Tibial nerve (tissue), 4 donors: ENCODE results near the gene CTNNA2.

Experiments
- EP300 ChIP-seq, 2 donors: sonication (generic); formaldehyde crosslinking; IDR thresholded peaks; one replicate each; pipeline ENCODE4 v1.6.1; 2017; ENCODE audit warnings: antibody characterized with exemption in 2 of 2, mild to moderate bottlenecking in 1 of 2
- POLR2A ChIP-seq, 2 donors: fragments of 450-650 bp; IDR thresholded peaks; one replicate each; pipeline ENCODE4 v1.6.1; 2017; ENCODE audit warnings: antibody characterized with exemption in 2 of 2, mild to moderate bottlenecking in 2 of 2, moderate library complexity in 2 of 2
- TF ChIP-seq, protein P1 (sequence below), 5 experiments: fragments of 200-600 bp in 3 of 5; fragments of 450-650 bp in 2 of 5; sonication (generic) in 3 of 5; IDR thresholded peaks; one replicate each; pipeline ENCODE4 v1.5.1; 2016 to 2019; ENCODE audit warnings: antibody characterized with exemption in 5 of 5, mild to moderate bottlenecking in 3 of 5, moderate library complexity in 2 of 5

DNA sequence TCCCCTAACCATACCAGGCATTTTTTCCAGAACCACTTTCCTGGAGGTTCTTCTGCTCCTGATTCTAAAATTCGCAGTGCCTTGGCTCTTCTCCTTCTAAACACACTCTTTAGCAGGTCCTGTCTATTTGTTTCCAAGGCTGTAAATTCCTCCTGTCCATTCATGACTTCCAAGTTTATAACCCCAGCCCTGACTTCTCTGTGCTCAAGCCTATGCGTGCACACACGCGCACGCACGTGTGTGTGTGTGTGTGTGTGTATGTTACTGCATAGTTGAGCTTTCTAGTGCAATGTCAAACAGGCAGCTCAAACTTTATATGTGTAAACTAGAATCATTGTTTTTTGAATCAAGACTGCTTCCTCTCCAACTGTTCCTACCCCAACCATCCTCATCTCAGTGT, 454.0 kb downstream of the CTNNA2 start:
- no peak for TF ChIP-seq POLR2A (IDR thresholded peaks at IDR 0.05)
- TF ChIP-seq, protein P1, sequence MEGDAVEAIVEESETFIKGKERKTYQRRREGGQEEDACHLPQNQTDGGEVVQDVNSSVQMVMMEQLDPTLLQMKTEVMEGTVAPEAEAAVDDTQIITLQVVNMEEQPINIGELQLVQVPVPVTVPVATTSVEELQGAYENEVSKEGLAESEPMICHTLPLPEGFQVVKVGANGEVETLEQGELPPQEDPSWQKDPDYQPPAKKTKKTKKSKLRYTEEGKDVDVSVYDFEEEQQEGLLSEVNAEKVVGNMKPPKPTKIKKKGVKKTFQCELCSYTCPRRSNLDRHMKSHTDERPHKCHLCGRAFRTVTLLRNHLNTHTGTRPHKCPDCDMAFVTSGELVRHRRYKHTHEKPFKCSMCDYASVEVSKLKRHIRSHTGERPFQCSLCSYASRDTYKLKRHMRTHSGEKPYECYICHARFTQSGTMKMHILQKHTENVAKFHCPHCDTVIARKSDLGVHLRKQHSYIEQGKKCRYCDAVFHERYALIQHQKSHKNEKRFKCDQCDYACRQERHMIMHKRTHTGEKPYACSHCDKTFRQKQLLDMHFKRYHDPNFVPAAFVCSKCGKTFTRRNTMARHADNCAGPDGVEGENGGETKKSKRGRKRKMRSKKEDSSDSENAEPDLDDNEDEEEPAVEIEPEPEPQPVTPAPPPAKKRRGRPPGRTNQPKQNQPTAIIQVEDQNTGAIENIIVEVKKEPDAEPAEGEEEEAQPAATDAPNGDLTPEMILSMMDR (IDR thresholded peaks at IDR 0.05), result no peak
- TF ChIP-seq EP300 (IDR thresholded peaks at IDR 0.05), result no peak
